BLaER1 (cell line): ENCODE data around the gene BCORL1.

ENCODE experiments used
- H3K27ac ChIP-seq: shearing (Covaris generic); formaldehyde crosslinking; 2 replicates; pipeline ENCODE4 v1.8.1; 2022
- H3K27me3 ChIP-seq: shearing (Covaris generic); formaldehyde crosslinking; 2 replicates; pipeline ENCODE4 v1.8.1; 2022
- H3K36me3 ChIP-seq: shearing (Covaris generic); formaldehyde crosslinking; 2 replicates; pipeline ENCODE4 v1.8.1; 2022
- H3K4me1 ChIP-seq: shearing (Covaris generic); formaldehyde crosslinking; 2 replicates; pipeline ENCODE4 v1.8.1; 2022
- H3K4me2 ChIP-seq: shearing (Covaris generic); formaldehyde crosslinking; 2 replicates; pipeline ENCODE4 v1.8.1; 2022
- H3K4me3 ChIP-seq: shearing (Covaris generic); formaldehyde crosslinking; 2 replicates; pipeline ENCODE4 v1.8.1; 2022
- H3K9ac ChIP-seq: shearing (Covaris generic); formaldehyde crosslinking; 2 replicates; pipeline ENCODE4 v1.8.1; 2022
- H3K9me3 ChIP-seq: shearing (Covaris generic); formaldehyde crosslinking; 2 replicates; pipeline ENCODE4 v1.8.1; 2022
- H4K20me1 ChIP-seq: shearing (Covaris generic); formaldehyde crosslinking; 2 replicates; pipeline ENCODE4 v1.8.1; 2022
- Cebpa-rat ChIP-seq: shearing (Covaris generic); IDR thresholded peaks from 2 replicates; pipeline ENCODE4 v1.8.1; 2022

BCORL1 gene

DNA sequence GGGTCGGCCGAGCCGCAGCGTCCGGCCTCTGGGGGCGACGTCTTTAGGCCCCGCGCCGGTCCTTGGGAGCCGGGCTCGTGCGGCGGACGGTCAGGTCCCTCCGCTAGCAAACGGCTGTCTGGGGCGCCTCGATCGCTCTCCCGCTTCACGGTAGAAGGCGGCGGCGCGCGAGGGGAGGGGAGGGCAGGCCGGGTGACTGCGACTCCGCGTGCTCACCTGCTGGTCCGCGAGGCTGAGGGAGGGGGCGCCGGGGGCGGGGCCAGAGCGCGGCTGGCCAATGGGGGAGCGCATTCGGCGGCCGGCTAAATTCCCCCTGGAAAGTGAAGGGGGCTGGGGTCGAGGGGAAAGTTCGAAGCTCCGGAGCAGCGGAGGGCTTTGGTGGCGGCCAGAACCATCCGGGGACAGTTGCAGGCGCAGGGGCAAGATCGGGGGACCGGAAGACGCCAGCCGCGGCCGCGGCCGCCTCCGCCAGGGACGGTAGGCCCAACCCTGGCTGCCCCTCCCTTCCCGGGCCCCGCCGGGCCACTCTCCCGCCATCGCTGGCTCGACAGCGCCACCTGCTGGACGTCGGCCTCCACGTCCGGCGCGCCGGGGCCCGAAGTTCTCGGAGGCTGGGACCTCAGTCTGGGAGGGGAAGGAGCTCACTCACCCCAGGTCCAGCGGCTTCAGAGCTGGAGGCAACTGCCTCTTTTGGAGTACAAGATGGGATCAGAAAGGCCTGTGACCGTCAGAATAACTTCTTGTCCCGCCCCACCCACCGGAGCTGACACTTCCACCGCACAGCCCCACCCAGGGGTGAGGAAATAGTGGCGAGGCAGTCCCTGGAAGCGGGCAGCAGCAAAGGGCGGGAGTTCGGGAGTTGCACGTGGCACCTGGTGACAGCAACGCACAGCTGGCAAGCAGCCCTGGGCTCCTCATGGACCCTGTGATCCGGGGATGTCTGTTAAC, 78.0 kb downstream of the BCORL1 start:
- peaks cover 39% of the 10 kb centered on the region for H3K27me3 ChIP-seq
- peak overlapping the region; percentile 78 for H3K27ac ChIP-seq
- TF ChIP-seq Cebpa-rat, result no peak
- peaks cover 14% of the 10 kb centered on the region; the same call in 1 of the 2 replicates for H3K36me3 ChIP-seq
- H3K4me3 ChIP-seq, result peak overlapping the region; percentile 65
- H3K4me2 ChIP-seq, result peak overlapping the region; percentile 79
- peaks cover 7% of the 10 kb centered on the region; the same call in 1 of the 2 replicates for H3K9me3 ChIP-seq
- H4K20me1 ChIP-seq, result peaks cover 22% of the 10 kb centered on the region
- H3K9ac ChIP-seq, result peak overlapping the region; percentile 69; the same call in 1 of the 2 replicates
- H3K4me1 ChIP-seq, result peaks cover 55% of the 10 kb centered on the region

DNA sequence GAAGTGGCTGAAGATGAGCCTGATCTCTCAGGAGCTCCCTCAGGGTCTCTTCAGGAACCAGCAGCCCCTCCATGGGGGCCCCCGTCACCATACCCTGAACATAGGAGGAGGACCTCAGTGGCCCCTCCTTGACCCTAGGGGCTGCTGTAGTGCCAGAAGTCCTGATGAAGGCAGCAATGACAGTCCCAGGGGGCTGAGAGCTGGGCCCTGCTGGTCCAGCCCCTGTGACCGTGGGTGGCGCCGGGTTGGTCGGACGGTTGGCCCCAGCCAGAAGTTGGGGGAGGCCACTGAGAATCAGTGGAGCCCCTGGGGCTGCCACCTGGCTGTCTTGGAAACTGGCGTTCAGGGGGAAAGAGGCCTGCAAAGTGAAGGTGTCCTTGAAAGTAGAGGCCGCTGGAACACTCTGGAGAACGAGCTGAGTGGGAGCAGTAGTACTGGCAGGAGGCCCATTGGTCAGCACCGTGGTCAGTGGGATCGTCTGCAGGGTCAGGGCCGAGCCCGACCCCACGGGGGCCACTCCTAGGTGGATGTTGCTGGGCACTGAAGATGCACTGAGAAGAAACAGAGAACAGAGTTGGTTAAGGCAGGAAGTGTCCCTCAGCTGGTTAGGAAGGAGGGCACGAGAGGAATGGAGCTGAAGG, 84.7 kb downstream of the BCORL1 start:
- Histone ChIP-seq H3K9ac (no peak overlapping the region), H3K36me3 (peaks cover 61% of the 10 kb centered on the region), H3K27ac (no peak overlapping the region), H4K20me1 (peaks cover 6% of the 10 kb centered on the region; the same call in 1 of the 2 replicates), H3K27me3 (peaks cover 61% of the 10 kb centered on the region), H3K4me3 (no peak overlapping the region), H3K4me2 (no peak overlapping the region), H3K9me3 (no peaks in the 10 kb centered on the region), H3K4me1 (peaks cover 52% of the 10 kb centered on the region)
- no peak for TF ChIP-seq Cebpa-rat

- Histone ChIP-seq H3K4me1 (peaks cover 66% of the 10 kb centered on the region), H3K4me3 (0 out of 2 replicates have a peak overlapping the region, but pooled peaks have one; percentile 1), H3K36me3 (peaks cover 57% of the 10 kb centered on the region), H3K9me3 (peaks cover 8% of the 10 kb centered on the region; the same call in 1 of the 2 replicates), H3K27ac (peak overlapping the region; percentile 81), H3K27me3 (peaks cover 60% of the 10 kb centered on the region), H4K20me1 (peaks cover 4% of the 10 kb centered on the region; the same call in 1 of the 2 replicates), H3K4me2 (peak overlapping the region; percentile 63), H3K9ac (peak overlapping the region; percentile 27; the same call in 1 of the 2 replicates)
- no peak for TF ChIP-seq Cebpa-rat
Measured at GRCh38 chrX:130071611-130072344, 89.3 kb downstream of the BCORL1 start.

DNA sequence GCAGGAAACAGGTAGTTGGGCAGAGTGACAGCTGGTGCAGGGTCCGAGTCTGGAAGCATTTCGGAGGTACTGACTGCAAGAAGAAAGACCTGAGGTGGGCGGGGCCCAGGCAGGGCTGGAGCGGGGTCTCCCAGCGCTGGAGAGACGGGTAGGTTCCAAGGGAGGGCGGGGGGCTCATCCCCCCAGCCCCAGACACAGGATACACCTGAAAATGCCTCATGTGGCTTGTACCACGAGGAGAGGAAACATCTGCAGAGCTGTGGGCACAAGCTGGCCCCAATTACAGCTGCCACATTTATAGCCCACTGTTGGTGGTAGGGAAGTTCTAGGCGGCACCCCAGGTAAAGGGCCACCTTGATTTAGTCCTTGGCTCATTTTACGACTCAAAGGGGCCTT, 89.9 kb downstream of the BCORL1 start:
- 0 out of 2 replicates have a peak overlapping the region, but pooled peaks have one; percentile 1 for H3K4me3 ChIP-seq
- peak overlapping the region; percentile 63 for H3K4me2 ChIP-seq
- peaks cover 51% of the 10 kb centered on the region for H3K36me3 ChIP-seq
- H3K27me3 ChIP-seq, result peaks cover 58% of the 10 kb centered on the region
- no peak for TF ChIP-seq Cebpa-rat
- H4K20me1 ChIP-seq, result no peaks in the 10 kb centered on the region
- peaks cover 65% of the 10 kb centered on the region for H3K4me1 ChIP-seq
- peak overlapping the region; percentile 81 for H3K27ac ChIP-seq
- H3K9ac ChIP-seq, result peak overlapping the region; percentile 27; the same call in 1 of the 2 replicates
- peaks cover 8% of the 10 kb centered on the region; the same call in 1 of the 2 replicates for H3K9me3 ChIP-seq

DNA sequence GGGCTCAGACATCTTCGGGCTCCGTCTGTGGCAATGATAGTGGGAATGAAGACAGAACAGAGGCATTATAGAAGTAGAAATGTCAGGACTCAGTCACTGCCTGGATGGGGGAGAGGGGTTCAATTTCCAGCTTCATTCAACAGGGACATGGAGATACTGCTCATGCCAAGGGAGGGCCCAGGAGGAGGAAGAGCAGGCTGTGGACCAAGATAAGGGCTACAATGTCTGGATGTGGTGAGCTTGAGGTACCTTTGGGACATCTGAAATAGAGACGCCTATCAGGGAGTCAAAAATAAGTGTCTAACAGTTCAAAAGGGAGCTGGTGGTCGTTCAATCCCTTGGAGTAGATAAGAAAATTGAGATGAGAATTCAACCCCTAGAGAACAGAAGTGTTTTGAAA, 93.3 kb downstream of the BCORL1 start:
- H4K20me1 ChIP-seq, result peaks cover 7% of the 10 kb centered on the region
- peaks cover 58% of the 10 kb centered on the region for H3K27me3 ChIP-seq
- no peak overlapping the region for H3K4me3 ChIP-seq
- no peak for TF ChIP-seq Cebpa-rat
- H3K36me3 ChIP-seq, result peaks cover 23% of the 10 kb centered on the region
- 0 out of 2 replicates have a peak overlapping the region, but pooled peaks have one; percentile 15 for H3K9ac ChIP-seq
- H3K4me1 ChIP-seq, result peaks cover 56% of the 10 kb centered on the region
- H3K27ac ChIP-seq, result peak overlapping the region; percentile 19; the same call in 1 of the 2 replicates
- H3K9me3 ChIP-seq, result peaks cover 8% of the 10 kb centered on the region; the same call in 1 of the 2 replicates
- peak overlapping the region; percentile 31; the same call in 1 of the 2 replicates for H3K4me2 ChIP-seq

DNA sequence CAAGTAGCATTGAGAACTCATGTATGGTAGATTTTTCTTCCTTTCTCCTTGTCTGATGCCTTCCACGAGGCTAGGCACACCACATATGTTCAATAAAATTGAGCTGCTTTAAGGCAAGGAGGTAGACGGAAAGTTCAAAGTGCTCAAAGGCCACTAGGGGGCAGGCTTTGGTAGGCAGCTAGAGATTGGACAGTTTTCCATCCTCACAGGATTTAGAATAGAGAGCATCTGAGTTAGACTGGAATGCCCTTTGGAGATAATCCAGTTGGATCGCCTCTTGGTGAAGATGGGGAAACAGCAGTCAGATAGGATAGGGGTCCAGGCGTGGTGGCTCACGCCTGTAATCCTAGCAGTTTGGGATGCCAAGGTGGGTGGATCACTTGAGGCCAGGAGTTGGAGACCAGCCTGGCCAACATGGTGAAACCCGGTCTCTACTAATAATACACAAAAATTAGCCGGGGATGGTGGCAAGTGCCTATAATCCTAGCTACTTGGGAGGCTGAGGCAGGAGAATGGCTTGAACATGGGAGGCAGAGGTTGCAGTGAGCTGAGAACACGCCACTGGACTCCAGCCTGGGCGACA, 97.5 kb downstream of the BCORL1 start:
- Histone ChIP-seq H3K4me3 (no peak overlapping the region), H3K9me3 (no peaks in the 10 kb centered on the region), H4K20me1 (peaks cover 37% of the 10 kb centered on the region), H3K36me3 (0 out of 2 replicates have a peak, but pooled peaks cover under 1% of the 10 kb centered on the region), H3K4me1 (peaks cover 66% of the 10 kb centered on the region), H3K4me2 (no peak overlapping the region), H3K9ac (no peak overlapping the region), H3K27ac (no peak overlapping the region), H3K27me3 (peaks cover 72% of the 10 kb centered on the region)
- TF ChIP-seq Cebpa-rat, result no peak

GRCh38 chrX:130080791-130081367, 98.4 kb downstream of the BCORL1 start:
- peak overlapping the region; percentile 84 for H3K27ac ChIP-seq
- H3K9me3 ChIP-seq, result no peaks in the 10 kb centered on the region
- no peak overlapping the region for H3K4me3 ChIP-seq
- no peaks in the 10 kb centered on the region for H3K36me3 ChIP-seq
- peak overlapping the region; percentile 89 for H3K4me2 ChIP-seq
- H3K27me3 ChIP-seq, result peaks cover 77% of the 10 kb centered on the region
- H3K9ac ChIP-seq, result no peak overlapping the region
- TF ChIP-seq Cebpa-rat, result no peak
- peaks cover 71% of the 10 kb centered on the region for H3K4me1 ChIP-seq
- peaks cover 41% of the 10 kb centered on the region for H4K20me1 ChIP-seq

GRCh38 chrX:130081421-130082045, 99.1 kb downstream of the BCORL1 start:
- Histone ChIP-seq H3K36me3 (no peaks in the 10 kb centered on the region), H3K4me1 (peaks cover 71% of the 10 kb centered on the region), H3K9ac (peak overlapping the region; percentile 75), H4K20me1 (peaks cover 48% of the 10 kb centered on the region), H3K4me3 (peak overlapping the region; percentile 56), H3K9me3 (no peaks in the 10 kb centered on the region), H3K27ac (peak overlapping the region; percentile 84), H3K27me3 (peaks cover 83% of the 10 kb centered on the region), H3K4me2 (peak overlapping the region; percentile 89)
- TF ChIP-seq Cebpa-rat, result no peak
